Right cardiac atrium (tissue), 5 donors: Measurements from ENCODE around the gene SLC6A1. TPM values are rescaled to one million over a fixed set of nuclear protein-coding genes. Genes with fewer than 3 reads are reported as not detected.

Experiments used
- ATAC-seq, 2 donors: fragments of 200-7000 bp; cut with Tn5 transposase; one replicate each; pipeline versions ENCODE4 v1.8.0 to v1.9.1; 2020; ENCODE audit warnings: moderate library complexity in 2 of 2, mild to moderate bottlenecking in 1 of 2
- DNase-seq, 3 donors: peaks; one replicate each; pipeline ENCODE4 v3.0.0-alpha.2; 2020
- H3K27ac ChIP-seq: one replicate; pipeline ENCODE4 v1.5.1; 2013; ENCODE audit warnings: mild to moderate bottlenecking, low read length, control low read depth, moderate library complexity
- H3K27me3 ChIP-seq: one replicate; pipeline ENCODE4 v1.6.1; 2013; ENCODE audit not compliant: control insufficient read depth, insufficient read depth
- H3K4me1 ChIP-seq: one replicate; pipeline ENCODE4 v1.6.1; 2013; ENCODE audit warnings: low read length; ENCODE audit not compliant: control insufficient read depth, insufficient read depth
- H3K4me3 ChIP-seq: one replicate; pipeline ENCODE4 v1.5.1; 2013; ENCODE audit warnings: low read length, control low read depth
- H3K9me3 ChIP-seq: one replicate; pipeline ENCODE4 v1.6.1; 2013; ENCODE audit warnings: low read length; ENCODE audit not compliant: control insufficient read depth
- WGBS: extraction: QIAGEN DNeasy Blood & Tissue Kit; methylation state at CpG from one replicate; pipeline ENCODE4 v1.1.7; 2013; 5-methylcytosine and 5-hydroxymethylcytosine counted together
- intact Hi-C, 4 donors: fragments of 100-400 bp; cut with DNase I; formaldehyde crosslinking; loops; one replicate each; pipeline versions ENCODE4 v1.11.0 to v1.14.0; 2022 to 2023
- polyA plus RNA-seq: library from polyadenylated mRNA; stranded (reverse); fragments of 200-250 nt; gene quantifications from one replicate; pipeline ENCODE4 v1.2.3, GENCODE V29; 2013
- total RNA-seq, 4 donors: library from RNA; stranded (reverse); fragmentation: NEBNext Ultra II Directional; extraction: Animal tissue kit (Norgen Biotek cat#: 25700); gene quantifications; one replicate each; pipeline ENCODE4 v1.2.1, GENCODE V29; 2021
- donor health status: healthy with polysubstance abuse.
- donor health status: DM: no; HTN: yes; CAD: no.
- donor health status: DM: no; HTN: no; CAD: no.
- donor health status: DM: no; HTN: yes; CAD: no; lungs with severe emphysema.
- donor health status: DM: yes; HTN: yes; CAD: no.

SLC6A1 gene
- total and polyA plus RNA-seq, 5 donors, result 0.89 to 3.3 (median 2.6) TPM

GRCh38 chr3:10993729-10994065 lies 1.1 kb downstream of the SLC6A1 start:
- H3K9me3 ChIP-seq, result no peaks in the 10 kb centered on the region
- DNase-seq (no peak), ATAC-seq (no peak)
- no peak overlapping the region for H3K27ac ChIP-seq
- H3K4me3 ChIP-seq, result no peak overlapping the region
- H3K27me3 ChIP-seq, result no peaks in the 10 kb centered on the region
- intact Hi-C loops, result loop anchor here in 1 of 4 donors (5.0 kb wide), 1 partner anchor 41 kb away; no protein-coding TSS in a partner anchor
- no peaks in the 10 kb centered on the region for H3K4me1 ChIP-seq
- WGBS, result 9% methylated on average over 9 of the region's 9 CpGs

- intact Hi-C loops, result loop anchor here in 1 of 4 donors (5.0 kb wide), 1 partner anchor 42 kb away; no protein-coding TSS in a partner anchor
- H3K9me3 ChIP-seq, result no peaks in the 10 kb centered on the region
- no peak for DNase-seq
- ATAC-seq, result no peak
- 30% methylated on average over 3 of the region's 3 CpGs for WGBS
- H3K27me3 ChIP-seq, result no peaks in the 10 kb centered on the region
- no peak overlapping the region for H3K27ac ChIP-seq
- no peaks in the 10 kb centered on the region for H3K4me1 ChIP-seq
- no peak overlapping the region for H3K4me3 ChIP-seq
Measured at GRCh38 chr3:10994306-10994705, 1.8 kb downstream of the SLC6A1 start.

- Histone ChIP-seq H3K27me3 (no peaks in the 10 kb centered on the region), H3K27ac (no peak overlapping the region), H3K4me3 (no peak overlapping the region), H3K4me1 (no peaks in the 10 kb centered on the region), H3K9me3 (no peaks in the 10 kb centered on the region)
- no peak for ATAC-seq
- 83% methylated on average over 8 of the region's 8 CpGs for WGBS
- intact Hi-C loops, result no loop called here
- DNase-seq, result no peak
Measured at GRCh38 chr3:10995871-10996270, 3.3 kb downstream of the SLC6A1 start.

- intact Hi-C loops, result no loop called here
- H3K4me1 ChIP-seq, result no peaks in the 10 kb centered on the region
- 61% methylated on average over 5 of the region's 5 CpGs for WGBS
- no peak overlapping the region for H3K27ac ChIP-seq
- no peak for ATAC-seq
- H3K27me3 ChIP-seq, result no peaks in the 10 kb centered on the region
- H3K4me3 ChIP-seq, result no peak overlapping the region
- DNase-seq, result no peak
- no peaks in the 10 kb centered on the region for H3K9me3 ChIP-seq
Measured at GRCh38 chr3:10996345-10997013, 3.9 kb downstream of the SLC6A1 start.

GRCh38 chr3:10997196-10997595 lies 4.6 kb downstream of the SLC6A1 start:
- 67% methylated on average over 5 of the region's 5 CpGs for WGBS
- DNase-seq (no peak), ATAC-seq (no peak)
- no peaks in the 10 kb centered on the region for H3K9me3 ChIP-seq
- intact Hi-C loops, result no loop called here
- H3K4me1 ChIP-seq, result no peaks in the 10 kb centered on the region
- H3K27me3 ChIP-seq, result no peaks in the 10 kb centered on the region
- no peak overlapping the region for H3K27ac ChIP-seq
- H3K4me3 ChIP-seq, result no peak overlapping the region

GRCh38 chr3:10998542-10998941 lies 6.0 kb downstream of the SLC6A1 start:
- no peak for ATAC-seq
- H3K27ac ChIP-seq, result no peak overlapping the region
- H3K27me3 ChIP-seq, result no peaks in the 10 kb centered on the region

GRCh38 chr3:10999221-11000107 lies 6.9 kb downstream of the SLC6A1 start:
- 57% methylated on average over 15 of the region's 15 CpGs for WGBS

More at GRCh38 chr3:10998542-10998941, 6.0 kb downstream of the SLC6A1 start:
- Histone ChIP-seq H3K9me3 (no peaks in the 10 kb centered on the region), H3K4me1 (no peaks in the 10 kb centered on the region), H3K4me3 (no peak overlapping the region)
- intact Hi-C loops, result no loop called here
- no peak for DNase-seq

GRCh38 chr3:11000528-11000927 lies 8.0 kb downstream of the SLC6A1 start:
- no peak overlapping the region for H3K27ac ChIP-seq
- intact Hi-C loops, result no loop called here
- H3K27me3 ChIP-seq, result no peaks in the 10 kb centered on the region
- H3K9me3 ChIP-seq, result no peaks in the 10 kb centered on the region
- no peak for ATAC-seq
- DNase-seq, result no peak
- 61% methylated on average over 2 of the region's 2 CpGs for WGBS
- no peaks in the 10 kb centered on the region for H3K4me1 ChIP-seq
- no peak overlapping the region for H3K4me3 ChIP-seq

More at GRCh38 chr3:10999221-11000107, 6.9 kb downstream of the SLC6A1 start:
- H3K27me3 ChIP-seq, result no peaks in the 10 kb centered on the region
- no peak for ATAC-seq
- DNase-seq, result no peak
- no peaks in the 10 kb centered on the region for H3K4me1 ChIP-seq
- no peak overlapping the region for H3K4me3 ChIP-seq
- intact Hi-C loops, result no loop called here
- no peaks in the 10 kb centered on the region for H3K9me3 ChIP-seq
- no peak overlapping the region for H3K27ac ChIP-seq

- no peak for ATAC-seq
- intact Hi-C loops, result no loop called here
- H3K9me3 ChIP-seq, result no peaks in the 10 kb centered on the region
- WGBS, result 55% methylated on average over 11 of the region's 11 CpGs
- H3K27ac ChIP-seq, result no peak overlapping the region
- H3K4me1 ChIP-seq, result no peaks in the 10 kb centered on the region
- DNase-seq, result no peak
- no peaks in the 10 kb centered on the region for H3K27me3 ChIP-seq
- H3K4me3 ChIP-seq, result no peak overlapping the region
Measured at GRCh38 chr3:11001020-11001657, 8.6 kb downstream of the SLC6A1 start.

- Histone ChIP-seq H3K9me3 (no peaks in the 10 kb centered on the region), H3K27ac (no peak overlapping the region), H3K27me3 (no peaks in the 10 kb centered on the region), H3K4me1 (no peaks in the 10 kb centered on the region), H3K4me3 (no peak overlapping the region)
- DNase-seq, result no peak
- intact Hi-C loops, result no loop called here
- no peak for ATAC-seq
- 86% methylated on average over 3 of the region's 3 CpGs for WGBS
Measured at GRCh38 chr3:11001658-11002021, 9.1 kb downstream of the SLC6A1 start.

GRCh38 chr3:11002371-11002807 lies 9.8 kb downstream of the SLC6A1 start:
- Histone ChIP-seq H3K4me1 (no peaks in the 10 kb centered on the region), H3K27me3 (no peaks in the 10 kb centered on the region), H3K4me3 (no peak overlapping the region), H3K27ac (no peak overlapping the region), H3K9me3 (no peaks in the 10 kb centered on the region)
- intact Hi-C loops, result no loop called here
- DNase-seq (no peak), ATAC-seq (no peak)
- WGBS, result 41% methylated on average over 5 of the region's 5 CpGs
